Keratinocyte (primary cell): Measurements from ENCODE around the gene CRYL1.

ENCODE experiments used
- EZH2 ChIP-seq: IDR thresholded peaks from one replicate; pipeline ENCODE4 v1.6.1; 2012; ENCODE audit warnings: inconsistent platforms, mild to moderate bottlenecking, low read length, moderate library complexity
- TF ChIP-seq, protein P1 (sequence below), 3 experiments: IDR thresholded peaks in 1 of 3; conservative IDR thresholded peaks in 1 of 3; optimal IDR thresholded peaks in 1 of 3; 2 replicates in 2 of 3; 3 replicates in 1 of 3; pipeline versions ENCODE3 to v1.5.1; 2011; ENCODE audit warnings: low read length in 3 of 3, mild to moderate bottlenecking in 3 of 3, moderate library complexity in 2 of 3, control low read depth in 1 of 3, inconsistent platforms in 1 of 3; ENCODE audit not compliant: insufficient read depth in 2 of 3; ENCODE audit errors: extremely low read depth in 1 of 3

- TF ChIP-seq, protein P1, sequence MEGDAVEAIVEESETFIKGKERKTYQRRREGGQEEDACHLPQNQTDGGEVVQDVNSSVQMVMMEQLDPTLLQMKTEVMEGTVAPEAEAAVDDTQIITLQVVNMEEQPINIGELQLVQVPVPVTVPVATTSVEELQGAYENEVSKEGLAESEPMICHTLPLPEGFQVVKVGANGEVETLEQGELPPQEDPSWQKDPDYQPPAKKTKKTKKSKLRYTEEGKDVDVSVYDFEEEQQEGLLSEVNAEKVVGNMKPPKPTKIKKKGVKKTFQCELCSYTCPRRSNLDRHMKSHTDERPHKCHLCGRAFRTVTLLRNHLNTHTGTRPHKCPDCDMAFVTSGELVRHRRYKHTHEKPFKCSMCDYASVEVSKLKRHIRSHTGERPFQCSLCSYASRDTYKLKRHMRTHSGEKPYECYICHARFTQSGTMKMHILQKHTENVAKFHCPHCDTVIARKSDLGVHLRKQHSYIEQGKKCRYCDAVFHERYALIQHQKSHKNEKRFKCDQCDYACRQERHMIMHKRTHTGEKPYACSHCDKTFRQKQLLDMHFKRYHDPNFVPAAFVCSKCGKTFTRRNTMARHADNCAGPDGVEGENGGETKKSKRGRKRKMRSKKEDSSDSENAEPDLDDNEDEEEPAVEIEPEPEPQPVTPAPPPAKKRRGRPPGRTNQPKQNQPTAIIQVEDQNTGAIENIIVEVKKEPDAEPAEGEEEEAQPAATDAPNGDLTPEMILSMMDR (optimal IDR thresholded peaks at IDR 0.05 in 1 of 3, IDR thresholded peaks at IDR 0.05 in 1 of 3, conservative IDR thresholded peaks at IDR 0.05 in 1 of 3; ENCODE audit: extremely low read depth in 1 of 3, insufficient read depth in 2 of 3, low read length in 3 of 3): no peak
- TF ChIP-seq EZH2: no peak
These were observed 103.3 kb downstream of the CRYL1 start for GRCh38 chr13:20422362-20422761.
